ENCODE results near the gene DDX51.

DDX51 gene, protein sequence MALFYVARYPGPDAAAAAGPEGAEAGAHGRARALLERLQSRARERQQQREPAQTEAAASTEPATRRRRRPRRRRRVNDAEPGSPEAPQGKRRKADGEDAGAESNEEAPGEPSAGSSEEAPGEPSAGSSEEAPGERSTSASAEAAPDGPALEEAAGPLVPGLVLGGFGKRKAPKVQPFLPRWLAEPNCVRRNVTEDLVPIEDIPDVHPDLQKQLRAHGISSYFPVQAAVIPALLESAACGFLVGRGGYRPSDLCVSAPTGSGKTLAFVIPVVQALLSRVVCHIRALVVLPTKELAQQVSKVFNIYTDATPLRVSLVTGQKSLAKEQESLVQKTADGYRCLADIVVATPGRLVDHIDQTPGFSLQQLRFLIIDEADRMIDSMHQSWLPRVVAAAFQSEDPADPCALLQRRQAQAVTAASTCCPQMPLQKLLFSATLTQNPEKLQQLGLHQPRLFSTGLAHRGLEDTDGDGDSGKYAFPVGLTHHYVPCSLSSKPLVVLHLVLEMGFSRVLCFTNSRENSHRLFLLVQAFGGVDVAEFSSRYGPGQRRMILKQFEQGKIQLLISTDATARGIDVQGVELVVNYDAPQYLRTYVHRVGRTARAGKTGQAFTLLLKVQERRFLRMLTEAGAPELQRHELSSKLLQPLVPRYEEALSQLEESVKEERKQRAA

DNA sequence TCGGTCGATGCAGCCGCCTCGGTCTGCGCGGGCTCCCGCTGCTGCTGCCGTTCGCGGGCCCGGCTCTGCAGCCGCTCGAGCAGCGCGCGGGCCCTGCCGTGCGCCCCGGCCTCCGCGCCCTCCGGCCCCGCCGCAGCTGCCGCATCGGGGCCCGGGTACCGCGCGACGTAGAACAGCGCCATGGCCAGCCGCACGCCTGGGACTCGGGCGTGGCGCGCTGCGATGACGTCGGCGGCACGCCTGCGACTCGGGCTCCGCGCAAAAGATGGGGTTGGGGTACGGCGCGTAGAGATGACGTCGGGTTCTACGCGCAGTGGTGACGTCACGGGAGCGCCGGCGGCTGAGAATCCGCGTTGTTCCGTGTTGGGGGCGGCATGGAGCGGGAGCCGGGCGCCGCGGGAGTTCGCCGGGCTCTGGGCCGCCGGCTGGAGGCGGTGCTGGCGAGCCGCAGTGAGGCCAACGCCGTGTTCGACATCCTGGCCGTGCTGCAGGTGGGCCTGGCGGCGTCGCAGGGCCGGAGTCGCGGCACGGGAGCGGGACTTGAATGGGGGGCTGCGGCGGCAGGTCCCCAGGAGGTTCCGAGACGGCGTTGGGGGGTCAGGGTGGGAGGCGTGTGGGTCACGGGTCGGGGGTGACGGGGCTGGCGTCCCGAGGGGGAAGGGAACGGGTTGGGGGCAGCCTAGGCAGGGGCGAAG, at the start of gene DDX51, which contains the start of gene NOC4L:
DDX51 (minus strand) TSS at position 205 of the 695 bp plus-strand sequence; CDS start at position 182, 23 bp downstream.
NOC4L (plus strand) TSS at position 343 of the 695 bp plus-strand sequence; CDS start at position 375, 32 bp downstream.
- peak; percentile 67 for DNase-seq

DNA sequence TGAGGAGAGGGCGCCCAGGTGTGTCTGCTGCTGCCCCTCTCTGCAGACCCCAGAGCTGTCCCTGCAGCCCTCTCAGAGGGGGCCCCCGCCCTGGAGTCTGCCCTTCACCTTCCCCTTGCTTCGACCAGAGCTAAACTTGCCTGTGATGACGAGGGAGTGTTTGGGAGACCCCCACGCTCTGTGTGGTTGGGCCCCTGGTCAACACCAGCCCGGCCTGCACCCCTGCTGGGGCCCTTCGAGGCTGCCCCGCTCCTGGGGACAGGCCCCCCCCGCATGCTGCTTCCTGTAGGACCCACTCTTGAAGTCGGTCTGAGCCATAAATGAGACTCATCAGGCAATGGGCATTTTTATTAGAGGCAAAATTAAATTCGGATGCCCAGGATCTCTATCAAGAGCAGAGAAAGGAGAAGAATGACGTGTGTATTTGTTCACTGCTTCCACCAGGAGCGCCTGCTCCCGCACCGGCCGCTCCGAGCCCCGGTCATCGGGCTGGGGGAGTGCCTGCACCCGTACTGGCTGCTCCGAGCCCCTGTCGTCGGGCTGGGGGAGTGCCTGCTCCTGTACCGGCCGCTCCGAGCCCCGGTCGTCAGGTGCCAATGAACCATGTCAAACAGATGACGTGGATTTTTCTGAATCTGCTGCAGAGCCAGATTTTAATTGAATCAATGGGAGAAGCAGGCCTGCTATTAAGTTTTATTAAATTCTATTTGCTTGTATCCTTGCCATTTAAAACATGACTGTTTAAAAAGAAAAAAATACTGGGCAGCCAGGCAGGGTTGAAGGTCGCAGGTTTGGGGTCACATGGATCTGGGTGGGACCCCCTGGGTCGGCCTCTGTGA, 47.8 kb upstream of the DDX51 start:
- no peak for DNase-seq

DNA sequence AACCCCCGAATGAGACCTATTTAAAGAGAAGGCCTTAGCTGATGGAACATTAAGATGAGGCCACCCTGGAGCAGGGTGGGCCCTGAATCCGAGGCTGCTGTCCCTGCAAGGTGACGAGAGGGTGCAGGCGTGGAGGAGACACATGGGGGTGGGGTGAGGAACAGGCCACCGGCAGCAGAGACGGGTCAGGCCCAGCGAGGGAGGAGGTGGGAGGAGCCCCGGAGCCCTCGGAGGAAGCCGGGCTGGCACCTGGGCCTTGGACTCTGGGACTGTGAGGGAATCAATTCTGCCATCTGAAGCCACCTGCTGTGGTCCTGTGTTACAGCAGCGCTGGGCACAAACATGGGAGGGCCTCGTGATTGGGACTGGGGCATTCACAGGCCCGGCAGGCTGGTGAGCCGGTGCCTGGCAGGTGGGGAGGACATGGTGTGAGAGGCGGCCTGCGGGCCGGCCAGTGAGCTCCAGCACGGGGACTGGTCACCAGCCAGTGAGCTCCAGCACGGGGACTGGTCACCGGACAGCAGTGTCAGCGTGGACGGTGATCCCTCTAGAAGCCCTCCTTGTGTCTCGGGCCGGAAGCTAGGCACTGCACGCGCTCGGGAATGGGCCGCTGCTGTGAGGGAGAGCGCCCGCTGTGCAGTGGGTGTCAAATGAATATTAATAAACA, 46.8 kb upstream of the DDX51 start:
- DNase-seq = no peak

DNA sequence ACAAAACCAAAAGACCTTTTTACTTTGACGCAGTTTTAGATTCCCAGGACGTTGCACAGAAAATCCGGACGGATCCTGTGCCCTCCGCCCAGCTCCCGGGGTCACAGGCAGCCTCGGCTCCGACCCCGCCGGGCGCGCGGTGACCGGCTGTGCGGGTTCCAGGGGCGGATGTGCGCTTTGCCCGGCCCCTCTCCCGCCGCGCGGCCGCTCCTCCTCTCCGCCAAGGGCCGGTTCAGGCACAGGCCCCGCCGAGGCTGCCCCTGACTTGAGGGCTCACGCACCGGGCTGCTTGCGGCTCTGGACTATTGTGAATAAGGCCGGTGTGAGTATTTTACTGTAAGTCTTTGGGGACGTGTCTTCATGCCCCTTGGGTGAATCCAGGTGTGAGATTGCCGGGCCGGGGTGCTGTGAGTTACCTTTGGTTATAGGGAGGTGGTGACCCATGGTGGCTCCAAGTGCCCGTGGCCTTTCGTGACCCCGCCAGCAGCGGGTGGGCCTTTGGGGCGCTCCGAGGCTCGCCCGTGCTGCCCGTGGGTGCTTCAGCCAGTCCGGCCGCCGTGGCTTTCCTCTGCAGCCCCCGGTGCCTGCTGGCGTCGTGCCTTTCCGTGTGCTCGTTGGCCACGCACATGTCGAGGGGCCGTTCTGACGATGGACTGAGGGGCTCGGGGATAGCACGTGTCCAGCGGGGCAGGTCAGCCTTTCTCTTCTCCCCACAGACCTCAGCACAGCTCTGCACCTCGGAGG, 46.1 kb upstream of the DDX51 start:
- no peak for DNase-seq

DNA sequence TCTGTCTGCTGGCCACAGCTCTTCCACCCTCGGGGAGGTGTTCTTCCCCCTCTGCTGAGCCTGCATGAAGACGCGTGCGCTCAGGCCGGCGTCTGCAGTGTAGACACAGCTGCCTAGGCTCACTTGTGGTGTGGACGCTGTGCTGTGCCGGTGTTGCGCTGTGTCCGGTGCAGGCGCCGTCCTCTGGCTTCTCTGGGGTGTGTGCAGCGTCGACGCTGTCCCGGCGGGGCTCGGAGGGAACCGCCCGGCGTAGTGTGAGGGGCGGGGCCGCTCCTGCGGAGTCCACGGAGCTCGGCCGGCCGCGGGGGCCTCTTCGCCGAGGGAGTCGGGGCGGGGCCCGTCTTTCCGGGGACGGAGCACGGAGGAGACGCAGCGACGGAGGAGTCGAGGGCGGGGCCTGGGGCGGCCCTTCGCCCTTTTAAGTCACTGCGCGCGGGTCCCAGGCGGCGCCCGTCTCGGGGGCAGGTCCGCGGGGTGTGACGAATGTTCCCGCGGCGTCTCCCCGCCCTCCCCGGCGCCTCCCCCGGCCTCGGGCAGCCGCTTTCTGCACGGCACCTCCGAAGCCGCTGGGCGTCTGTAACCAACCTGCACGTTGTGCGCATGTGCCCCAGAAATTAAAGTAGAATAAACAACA, 45.4 kb upstream of the DDX51 start:
- peak; percentile 64 for DNase-seq

DNA sequence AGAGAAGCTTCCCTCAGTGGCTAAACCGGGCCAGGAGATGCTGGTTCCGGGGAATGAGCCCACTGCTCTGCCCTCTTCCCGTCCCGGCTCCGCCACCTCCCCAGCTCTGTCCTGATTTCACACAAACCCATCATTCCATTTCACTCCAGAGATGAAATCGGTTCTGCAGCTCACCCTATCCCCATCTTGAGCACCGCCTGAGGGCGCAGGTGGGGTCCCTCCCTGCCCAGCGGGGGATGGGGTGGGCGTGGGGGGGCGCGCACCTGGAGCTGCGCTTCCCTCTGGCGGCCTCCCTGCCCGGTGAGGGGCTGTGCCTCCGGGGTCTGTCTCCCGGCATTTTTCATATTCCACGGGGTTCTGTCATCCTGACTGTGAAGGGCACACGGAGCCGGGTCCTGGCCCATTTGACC, 44.8 kb upstream of the DDX51 start:
- DNase-seq = no peak

DNA sequence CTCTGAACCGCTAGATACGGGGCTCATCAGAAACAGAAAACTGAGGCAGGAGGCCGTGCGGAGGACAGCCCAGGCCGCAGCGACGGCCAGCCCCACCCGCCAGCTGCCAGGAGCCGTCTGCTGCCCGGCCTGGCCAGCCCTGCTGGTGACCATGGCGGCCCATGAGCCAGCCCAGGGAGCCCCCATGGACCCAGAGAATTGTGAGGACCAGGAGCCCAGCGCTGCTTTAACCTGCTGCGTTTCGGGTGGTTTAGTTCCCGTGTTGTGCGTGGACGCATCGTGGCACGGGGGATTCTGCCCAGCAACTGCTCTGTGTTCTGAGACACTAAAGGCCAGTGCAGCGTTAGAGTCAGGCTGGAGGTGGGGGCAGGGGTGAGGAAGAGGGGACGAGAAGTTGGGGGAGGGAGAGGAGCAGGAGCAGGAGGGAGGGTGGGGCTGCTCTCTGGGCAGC, 44.4 kb upstream of the DDX51 start:
- DNase-seq = no peak

DNA sequence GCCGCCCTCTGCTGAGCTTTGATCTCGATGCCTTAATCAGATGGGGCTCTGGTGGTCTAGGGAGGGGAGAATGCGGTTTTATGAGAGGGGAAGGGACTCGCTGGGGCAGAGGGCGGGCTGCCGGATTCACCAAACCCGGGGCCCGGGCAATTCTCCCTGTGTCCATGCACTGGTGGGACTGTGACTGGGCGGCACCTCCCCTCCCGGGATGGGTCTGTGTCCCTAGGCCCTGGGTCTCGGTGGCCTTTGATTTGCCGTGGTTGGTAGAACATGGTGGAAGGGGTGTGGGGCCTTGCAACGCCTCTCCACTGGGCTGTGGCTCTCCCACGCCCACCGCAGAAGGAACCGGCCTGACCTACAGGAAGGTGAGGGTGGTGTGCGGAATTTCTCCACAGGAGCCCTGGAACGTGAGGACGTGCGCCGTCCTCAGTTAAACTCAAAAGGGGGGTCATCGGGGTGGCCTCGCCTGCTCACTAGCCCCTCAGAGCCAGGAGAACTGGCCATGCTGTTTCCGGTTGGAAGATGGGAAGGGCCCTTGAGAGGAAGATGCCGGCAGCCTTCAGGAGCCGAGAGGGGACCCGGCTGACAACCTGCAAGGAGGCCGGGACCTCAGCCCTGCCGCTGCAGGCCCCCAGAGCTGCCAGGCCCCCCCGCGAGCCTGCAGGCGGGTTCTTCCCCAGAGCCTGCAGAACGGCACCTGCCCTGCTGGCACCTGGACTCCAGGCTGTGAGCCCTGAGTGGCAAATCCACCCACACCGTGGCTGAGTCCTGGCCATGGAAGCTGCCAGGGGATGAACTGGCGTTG, 43.7 kb upstream of the DDX51 start:
- DNase-seq = no peak

DNA sequence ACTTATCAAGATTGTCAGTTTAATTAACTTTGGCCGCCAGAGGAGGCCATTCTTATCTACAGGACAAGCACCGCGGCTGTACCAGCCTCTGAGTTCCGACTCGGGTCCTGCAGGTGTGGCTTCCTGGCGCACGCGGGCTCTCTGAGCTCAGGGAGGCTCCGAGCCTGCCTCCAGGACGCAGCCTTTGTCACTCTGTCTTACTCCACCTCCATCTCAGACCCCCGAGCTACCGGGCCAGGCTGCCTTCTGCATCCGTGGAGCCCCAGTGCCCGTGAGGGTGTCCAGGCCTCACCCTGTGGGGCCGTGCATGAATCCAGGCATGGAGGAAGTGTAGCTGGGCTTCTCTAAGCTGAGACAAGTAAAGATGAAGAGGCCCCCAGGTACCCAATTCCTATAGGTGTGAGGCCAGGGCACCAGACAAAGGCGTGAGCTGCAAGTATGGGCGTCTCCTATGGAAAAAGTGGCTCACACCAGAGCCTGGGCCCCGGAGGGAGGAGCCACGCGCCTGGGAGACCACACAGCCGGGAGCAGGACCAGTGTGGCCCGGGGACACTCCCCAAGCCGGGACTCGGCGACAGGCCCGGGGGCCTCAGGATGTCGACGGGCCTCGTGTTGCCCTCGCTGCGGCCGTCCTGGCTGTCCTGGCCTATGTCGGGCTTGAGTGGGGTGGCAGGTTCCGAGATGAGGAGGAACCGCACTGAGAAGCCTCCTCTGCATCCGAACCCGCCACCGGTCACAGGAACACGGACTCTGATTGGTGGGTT, 42.9 kb upstream of the DDX51 start:
- no peak for DNase-seq

DNA sequence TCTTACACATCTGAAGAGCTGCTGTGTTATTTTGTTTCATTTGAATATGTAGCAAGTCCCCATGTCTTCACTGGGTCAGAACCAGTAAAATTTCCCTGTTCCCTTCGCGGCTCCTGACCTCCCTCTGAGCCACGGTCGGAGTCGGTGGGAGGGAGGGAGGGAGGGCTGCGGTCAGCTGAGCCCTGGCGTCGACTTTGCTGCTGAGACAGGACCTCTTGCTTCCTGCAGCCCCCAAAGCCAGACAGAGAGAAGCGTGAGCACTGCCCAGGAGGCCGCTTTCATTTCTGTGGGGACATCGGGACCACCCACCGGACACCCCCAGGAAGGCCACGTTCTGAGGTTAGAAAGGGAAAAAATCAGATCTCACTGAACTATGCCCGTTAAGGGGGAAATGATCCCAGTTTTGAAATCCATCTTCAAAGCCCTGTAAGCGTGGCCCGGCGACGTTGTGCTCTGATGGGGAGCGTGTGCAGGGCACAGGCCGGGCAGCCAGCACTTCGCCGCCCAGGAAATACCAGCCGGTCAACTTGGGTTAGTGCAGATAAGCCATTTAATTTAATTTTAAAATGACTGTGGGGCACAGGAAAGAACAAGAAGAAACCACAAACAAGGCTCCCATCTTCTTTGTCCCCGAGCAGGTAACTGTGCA, 42.2 kb upstream of the DDX51 start:
- DNase-seq = no peak

DNA sequence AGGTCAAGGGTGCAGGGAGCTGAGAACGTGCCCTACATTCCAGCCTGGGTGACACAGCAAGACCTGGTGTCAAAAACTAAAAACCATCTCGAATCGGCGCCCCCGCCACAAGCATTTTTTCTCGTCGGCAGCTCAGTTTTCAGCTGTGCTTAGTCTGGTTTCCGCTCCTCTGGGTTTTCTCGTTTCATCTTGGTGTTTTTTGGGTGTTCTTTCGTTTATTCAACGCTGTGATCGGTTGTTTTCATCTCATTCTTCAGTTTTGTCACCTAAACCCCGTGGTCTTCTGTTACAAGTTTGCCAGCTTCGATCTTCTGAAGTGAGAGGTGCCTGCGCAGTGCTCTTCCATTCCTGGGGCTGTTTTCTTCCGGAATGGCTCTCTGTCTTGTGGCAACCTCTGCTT, 41.6 kb upstream of the DDX51 start:
- DNase-seq = no peak

DNA sequence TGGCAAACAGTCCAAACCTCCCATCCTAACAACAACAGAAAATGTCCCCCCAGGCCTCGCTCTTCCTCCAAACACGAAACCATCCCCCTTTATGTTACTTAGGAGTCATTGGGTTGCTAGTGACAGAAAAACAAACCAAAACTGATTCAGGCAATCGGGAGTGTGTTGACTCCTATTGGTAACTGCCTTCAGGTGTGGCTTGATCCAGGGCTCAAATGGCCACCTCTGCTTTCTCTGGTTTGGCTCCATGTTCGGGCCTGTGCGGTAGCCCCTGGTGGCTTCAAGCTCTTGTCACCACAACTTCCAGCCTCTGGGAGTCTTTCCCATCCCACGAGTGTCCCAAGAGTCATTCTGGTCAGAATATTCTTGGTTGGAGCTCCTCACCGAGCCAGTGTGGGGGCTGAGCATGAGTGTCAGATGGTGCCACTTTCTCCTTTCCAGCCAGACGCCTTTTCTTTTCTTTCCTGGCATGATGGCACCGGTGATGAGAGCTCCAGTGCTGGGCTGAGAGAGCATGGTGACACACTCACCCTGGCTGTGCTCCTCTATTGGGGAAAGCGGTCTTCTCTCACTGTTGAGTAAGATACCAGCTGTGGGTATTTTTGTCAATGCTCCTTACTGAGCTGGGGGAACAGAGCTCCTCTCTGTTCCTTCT, 38.7 kb upstream of the DDX51 start:
- no peak for DNase-seq

DNA sequence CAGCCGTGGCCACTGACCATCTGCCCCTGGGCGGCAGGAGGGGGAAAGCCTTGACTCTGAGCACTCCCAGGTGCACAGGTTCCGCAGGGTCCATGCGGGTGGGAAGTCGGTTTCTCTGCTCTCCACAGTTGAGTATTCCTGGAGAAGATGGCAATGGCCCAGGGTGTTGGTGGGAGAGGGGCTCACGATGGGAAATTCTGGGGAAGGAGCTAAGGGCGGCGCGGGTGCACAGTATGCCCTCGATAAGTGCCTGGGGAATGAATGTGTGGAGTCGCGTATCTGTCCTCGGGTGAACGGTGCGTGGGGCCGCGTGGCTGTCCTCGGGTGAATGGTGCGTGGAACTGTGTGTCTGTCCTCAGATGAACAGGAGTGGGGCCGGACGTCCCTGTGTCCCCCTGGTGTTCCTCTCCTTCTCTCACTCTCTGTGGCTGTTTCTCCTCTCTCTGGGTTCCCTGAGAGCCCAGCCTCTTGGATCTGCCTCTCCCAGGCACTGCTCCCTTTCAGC, 38.1 kb upstream of the DDX51 start:
- no peak for DNase-seq

DNA sequence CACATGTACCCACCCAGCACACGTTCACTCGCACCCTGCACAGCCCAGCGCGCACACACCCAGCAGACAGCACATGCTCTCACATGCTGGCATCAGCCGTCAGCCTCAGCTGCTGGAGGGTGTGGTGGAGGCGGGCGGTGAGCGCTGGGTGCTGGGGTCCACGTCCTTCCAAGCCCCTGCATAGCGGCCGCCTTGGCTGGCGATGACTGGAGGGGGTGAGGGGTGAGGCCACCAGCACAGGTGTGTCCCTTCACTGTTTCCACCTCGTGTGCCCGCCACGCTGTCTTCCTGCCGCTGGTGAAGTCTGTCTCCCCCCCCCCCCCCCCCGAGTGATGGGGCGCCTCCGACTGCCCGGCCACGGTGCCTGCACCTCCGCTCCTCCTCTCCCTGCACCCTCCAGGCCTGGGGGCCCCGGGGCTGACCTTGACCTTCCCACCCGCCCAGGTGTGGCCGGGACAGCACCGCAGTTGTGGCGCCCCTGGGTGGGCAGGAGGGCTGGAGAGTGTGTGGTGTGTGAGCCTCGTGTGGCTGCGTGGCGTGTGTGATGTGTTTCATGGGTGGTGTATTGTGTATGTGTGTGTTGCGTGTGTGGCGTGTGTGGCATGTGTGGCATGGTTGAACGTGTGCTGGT, 37.6 kb upstream of the DDX51 start:
- no peak for DNase-seq

DNA sequence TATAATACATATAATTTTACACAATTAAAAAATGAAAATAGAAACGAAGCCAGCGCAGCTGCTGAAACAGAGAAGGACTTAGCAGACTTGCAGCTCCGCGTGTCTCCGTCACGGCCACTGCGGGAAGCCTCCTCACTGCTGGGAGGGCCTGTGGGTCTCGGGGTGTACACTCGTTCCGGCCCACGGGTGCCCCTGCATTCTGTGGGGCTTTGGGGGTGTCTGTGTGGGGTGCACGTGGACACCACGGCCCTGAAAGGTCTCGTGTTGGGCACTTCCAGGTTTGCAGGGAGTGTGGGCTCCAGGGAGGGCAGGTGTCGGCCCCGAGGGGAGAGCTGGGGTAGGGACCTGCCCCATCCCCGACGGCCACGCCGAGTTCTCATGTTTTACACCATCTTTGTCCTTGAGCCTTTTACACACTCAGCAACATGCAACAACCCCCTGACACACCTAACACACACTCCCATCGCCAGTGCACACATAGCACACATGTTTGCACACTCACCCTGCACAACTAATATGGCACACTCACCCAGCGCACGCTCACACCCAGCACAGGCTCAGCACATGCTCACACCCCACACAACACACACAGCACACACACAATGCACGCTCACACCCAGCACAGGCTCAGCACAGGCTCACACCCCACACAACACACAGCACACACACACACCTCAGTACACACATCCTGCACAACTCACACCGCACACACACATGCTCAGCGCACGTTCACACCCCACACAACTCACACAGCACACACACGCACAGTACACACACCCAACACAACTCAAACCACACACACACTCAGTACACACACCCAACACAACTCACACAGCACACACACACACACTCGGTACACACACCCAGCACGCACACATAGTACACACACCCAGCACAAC, 36.8 kb upstream of the DDX51 start:
- no peak for DNase-seq
